AG09319 (cell line): Measurements from ENCODE around the gene CD200R1.

ENCODE experiments used
- DNase-seq: peaks from one replicate; pipeline ENCODE4 v3.0.0-alpha.2; 2010; ENCODE audit warnings: low read depth; ENCODE audit errors: extremely low read depth
- CTCF ChIP-seq: IDR thresholded peaks from 2 replicates; pipeline ENCODE4 v1.5.1; 2011; ENCODE audit warnings: low read depth, mild to moderate bottlenecking, inconsistent platforms, low read length, moderate library complexity

CD200R1 gene

GRCh38 chr3:112974894-112975293 lies at the start of gene CD200R1:
Gene CD200R1 (minus strand): TSS chr3:112975103. CDS start chr3:112974857, 246 bp downstream.
- TF ChIP-seq CTCF = no peak
- DNase-seq = no peak

GRCh38 chr3:113021471-113021870 lies 46.6 kb upstream of the CD200R1 start:
- no peak for DNase-seq
- TF ChIP-seq CTCF = no peak

GRCh38 chr3:113019182-113020137 lies 44.6 kb upstream of the CD200R1 start:
- DNase-seq = peak; percentile 80
- TF ChIP-seq CTCF = no peak

- no peak for TF ChIP-seq CTCF
- no peak for DNase-seq
Observed at GRCh38 chr3:113018536-113019181, 43.8 kb upstream of the CD200R1 start.

- no peak for TF ChIP-seq CTCF
- no peak for DNase-seq
Observed at GRCh38 chr3:113013593-113013992, 38.7 kb upstream of the CD200R1 start.

- DNase-seq = no peak
- no peak for TF ChIP-seq CTCF
Observed at GRCh38 chr3:113008117-113008516, 33.2 kb upstream of the CD200R1 start.
